ENCODE measurements around the gene GAB2. TPM values are rescaled to one million over a fixed set of nuclear protein-coding genes. Genes with fewer than 3 reads are reported as not detected.
A peak's percentile ranks its signal among the peaks of the same experiment; 100 is the strongest.
"Not testable (repeated sequence)": the region's sequence is repeated elsewhere in the genome, so short reads cannot be mapped to it uniquely, and the experiment has no call there.

GAB2 gene
- total RNA-seq, 1 donor = 8.2 TPM

DNA sequence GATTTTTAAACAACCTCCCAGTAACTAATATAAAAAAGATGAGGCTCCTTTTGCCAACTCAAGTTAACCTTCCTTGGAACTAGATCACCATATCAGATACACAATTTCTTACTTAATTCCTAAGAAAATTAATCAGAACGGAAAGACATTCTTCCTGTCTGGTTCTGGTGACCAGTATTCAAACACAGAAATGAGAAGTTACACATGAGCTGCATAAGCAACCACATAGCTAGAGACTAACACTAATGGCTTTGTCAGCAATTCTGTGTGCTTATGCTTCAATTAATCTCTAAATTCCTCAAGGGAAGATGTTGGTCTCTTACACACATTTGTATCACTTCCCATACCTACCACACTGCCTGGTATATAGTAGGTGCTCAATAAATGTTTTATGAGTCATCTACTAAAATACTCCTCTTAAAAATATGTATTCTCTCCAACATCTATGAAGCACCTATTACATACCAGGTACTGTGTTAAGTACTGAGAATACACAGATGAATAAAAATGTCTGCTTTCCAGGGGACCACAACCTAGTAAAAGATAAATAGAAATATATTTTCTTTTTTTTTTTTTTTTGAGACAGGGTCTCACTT lies 54.5 kb downstream of the GAB2 start:
- no peak for DNase-seq (ENCODE audit: low read depth)

DNA sequence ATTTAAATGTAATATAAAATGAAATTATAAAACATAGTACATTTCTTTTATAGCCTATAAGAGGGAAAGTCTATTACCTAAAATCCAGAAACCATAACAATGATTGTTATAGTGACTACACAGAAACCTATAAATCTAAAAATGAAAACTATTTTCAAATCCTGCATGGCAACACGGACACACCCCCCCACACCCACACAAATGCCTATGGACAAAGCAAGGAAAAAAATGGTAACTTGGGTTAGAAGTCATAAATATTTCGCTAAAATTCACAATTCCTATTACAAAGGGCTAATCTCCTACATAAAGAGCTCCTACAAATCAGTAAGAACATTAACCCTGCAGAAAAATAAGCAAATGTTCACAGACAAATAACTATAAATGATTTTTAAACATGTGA lies 56.4 kb downstream of the GAB2 start:
- no peak for TF ChIP-seq CTCF (IDR thresholded peaks at IDR 0.05; ENCODE audit: insufficient read depth, low read depth, low read length)
- no peak overlapping the region for H3K4me3 ChIP-seq (ENCODE audit: low read depth, low read length)
- DNase-seq (ENCODE audit: low read depth) = no peak

More for the DNA sequence above, 54.5 kb downstream of the GAB2 start:
- no peak overlapping the region for H3K4me3 ChIP-seq (ENCODE audit: low read depth, low read length)
- no peak for TF ChIP-seq CTCF (IDR thresholded peaks at IDR 0.05; ENCODE audit: insufficient read depth, low read depth, low read length)

GRCh38 chr11:78359921-78360320 lies 57.7 kb downstream of the GAB2 start:
- H3K4me3 ChIP-seq (ENCODE audit: low read depth, low read length) = no peak overlapping the region
- no peak for TF ChIP-seq CTCF (IDR thresholded peaks at IDR 0.05; ENCODE audit: insufficient read depth, low read depth, low read length)
- no peak for DNase-seq (ENCODE audit: low read depth)

DNA sequence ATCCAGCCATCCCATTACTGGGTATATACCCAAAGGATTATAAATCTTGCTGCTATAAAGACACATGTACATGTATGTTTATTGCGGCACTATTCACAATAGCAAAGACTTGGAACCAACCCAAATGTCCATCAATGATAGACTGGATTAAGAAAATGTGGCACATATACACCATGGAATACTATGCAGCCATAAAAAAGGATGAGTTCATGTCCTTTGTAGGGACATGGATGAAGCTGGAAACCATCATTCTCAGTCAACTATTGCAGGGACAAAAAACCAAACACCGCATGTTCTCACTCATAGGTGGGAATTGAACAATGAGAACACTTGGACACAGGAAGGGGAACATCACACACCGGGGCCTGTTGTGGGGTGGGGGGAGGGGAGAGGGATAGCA lies 59.7 kb downstream of the GAB2 start:
- not testable (repeated sequence) for H3K4me3 ChIP-seq (ENCODE audit: low read depth, low read length); DNase-seq (ENCODE audit: low read depth)

DNA sequence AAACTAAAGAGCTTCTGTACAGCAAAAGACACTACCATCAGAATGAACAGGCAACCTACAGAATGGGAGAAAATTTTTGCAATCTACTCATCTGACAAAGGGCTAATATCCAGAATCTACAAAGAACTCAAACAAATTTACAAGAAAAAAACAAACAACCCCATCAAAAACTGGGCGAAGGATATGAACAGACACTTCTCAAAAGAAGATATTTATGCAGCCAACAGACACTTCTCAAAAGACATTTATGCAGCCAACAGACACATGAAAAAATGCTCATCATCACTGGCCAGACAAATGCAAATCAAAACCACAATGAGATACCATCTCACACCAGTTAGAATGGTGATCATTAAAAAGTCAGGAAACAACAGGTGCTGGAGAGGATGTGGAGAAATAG lies 60.2 kb downstream of the GAB2 start:
- DNase-seq (ENCODE audit: low read depth); H3K4me3 ChIP-seq (ENCODE audit: low read depth, low read length): not testable (repeated sequence)

DNA sequence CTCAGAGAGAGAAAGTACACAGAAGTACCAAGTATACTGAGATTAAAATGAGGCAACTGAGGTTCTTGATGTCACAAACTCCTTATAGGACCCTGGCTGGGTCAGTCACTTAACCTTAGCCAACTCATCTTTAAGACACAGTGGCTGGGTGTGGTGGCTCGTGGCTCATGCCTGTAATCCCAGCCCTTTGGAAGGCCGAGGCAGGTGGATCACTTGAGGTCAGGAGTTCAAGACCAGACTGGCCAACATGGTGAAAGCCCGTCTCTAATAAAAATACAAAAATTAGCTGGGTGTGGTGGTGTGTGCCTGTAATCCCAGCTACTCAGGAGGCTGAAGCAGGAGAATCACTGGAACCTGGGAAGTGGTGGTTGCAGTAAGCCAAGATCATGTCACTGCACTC lies 61.9 kb downstream of the GAB2 start:
- H3K4me3 ChIP-seq (ENCODE audit: low read depth, low read length); DNase-seq (ENCODE audit: low read depth): not testable (repeated sequence)

- no peak overlapping the region for H3K4me3 ChIP-seq (ENCODE audit: low read depth, low read length)
- DNase-seq (ENCODE audit: low read depth) = peak; percentile 22
- TF ChIP-seq CTCF (IDR thresholded peaks at IDR 0.05; ENCODE audit: insufficient read depth, low read depth, low read length) = no peak
Observed at GRCh38 chr11:78355309-78355705, 62.3 kb downstream of the GAB2 start.

- peak; percentile 56 for DNase-seq (ENCODE audit: low read depth)
- no peak for TF ChIP-seq CTCF (IDR thresholded peaks at IDR 0.05; ENCODE audit: insufficient read depth, low read depth, low read length)
- no peak overlapping the region for H3K4me3 ChIP-seq (ENCODE audit: low read depth, low read length)
Observed at GRCh38 chr11:78354408-78355308, 63.0 kb downstream of the GAB2 start.

Data from fibroblast of villous mesenchyme (primary cell).